ENCODE data around the gene TIAM1.

The TIAM1 gene

GRCh38 chr21:31331231-31331630, 12.8 kb downstream of the TIAM1 start:
- DNase-seq (ENCODE audit: low read depth in 1 of 2, low spot score in 1 of 2), result no peak

GRCh38 chr21:31330144-31330483, 13.9 kb downstream of the TIAM1 start:
- no peak for DNase-seq (ENCODE audit: low read depth in 1 of 2, low spot score in 1 of 2)

GRCh38 chr21:31329456-31330143, 14.5 kb downstream of the TIAM1 start:
- no peak for DNase-seq (ENCODE audit: low read depth in 1 of 2, low spot score in 1 of 2)

- DNase-seq (ENCODE audit: low read depth in 1 of 2, low spot score in 1 of 2), result peak; percentile 26 to 64
These were observed 17.4 kb downstream of the TIAM1 start for GRCh38 chr21:31326522-31327242.

GRCh38 chr21:31318971-31319370, 25.1 kb downstream of the TIAM1 start:
- no peak for DNase-seq (ENCODE audit: low read depth in 1 of 2, low spot score in 1 of 2)

GRCh38 chr21:31317688-31318087, 26.4 kb downstream of the TIAM1 start:
- no peak for DNase-seq (ENCODE audit: low read depth in 1 of 2, low spot score in 1 of 2)

- DNase-seq (ENCODE audit: low read depth in 1 of 2, low spot score in 1 of 2), result no peak
These were observed 27.4 kb downstream of the TIAM1 start for GRCh38 chr21:31316488-31317169.

GRCh38 chr21:31316072-31316471, 28.0 kb downstream of the TIAM1 start:
- no peak for DNase-seq (ENCODE audit: low read depth in 1 of 2, low spot score in 1 of 2)

GRCh38 chr21:31310750-31311149, 33.3 kb downstream of the TIAM1 start:
- DNase-seq (ENCODE audit: low read depth in 1 of 2, low spot score in 1 of 2), result no peak

GRCh38 chr21:31308584-31308983, 35.5 kb downstream of the TIAM1 start:
- DNase-seq (ENCODE audit: low read depth in 1 of 2, low spot score in 1 of 2), result no peak

GRCh38 chr21:31305888-31306287, 38.2 kb downstream of the TIAM1 start:
- DNase-seq (ENCODE audit: low read depth in 1 of 2, low spot score in 1 of 2), result no peak

GRCh38 chr21:31299291-31300147, 44.5 kb downstream of the TIAM1 start:
- no peak for DNase-seq (ENCODE audit: low read depth in 1 of 2, low spot score in 1 of 2)

GRCh38 chr21:31298618-31299269, 45.3 kb downstream of the TIAM1 start:
- DNase-seq (ENCODE audit: low read depth in 1 of 2, low spot score in 1 of 2), result no peak

GRCh38 chr21:31297806-31298205, 46.3 kb downstream of the TIAM1 start:
- no peak for DNase-seq (ENCODE audit: low read depth in 1 of 2, low spot score in 1 of 2)

- no peak for DNase-seq (ENCODE audit: low read depth in 1 of 2, low spot score in 1 of 2)
These were observed 48.4 kb downstream of the TIAM1 start for GRCh38 chr21:31295676-31296075.

GRCh38 chr21:31294691-31295090, 49.4 kb downstream of the TIAM1 start:
- DNase-seq (ENCODE audit: low read depth in 1 of 2, low spot score in 1 of 2), result no peak

- DNase-seq (ENCODE audit: low read depth in 1 of 2, low spot score in 1 of 2), result peak; percentile 38 to 68
These were observed 50.1 kb downstream of the TIAM1 start for GRCh38 chr21:31293986-31294385.

- no peak for DNase-seq (ENCODE audit: low read depth in 1 of 2, low spot score in 1 of 2)
These were observed 53.3 kb downstream of the TIAM1 start for GRCh38 chr21:31290765-31291164.

- no peak for DNase-seq (ENCODE audit: low read depth in 1 of 2, low spot score in 1 of 2)
These were observed 54.4 kb downstream of the TIAM1 start for GRCh38 chr21:31289702-31290101.

GRCh38 chr21:31288191-31288590, 55.9 kb downstream of the TIAM1 start:
- no peak for DNase-seq (ENCODE audit: low read depth in 1 of 2, low spot score in 1 of 2)

- DNase-seq (ENCODE audit: low read depth in 1 of 2, low spot score in 1 of 2), result no peak
These were observed 56.9 kb downstream of the TIAM1 start for GRCh38 chr21:31287201-31287600.

Measured in activated CD4-positive, alpha-beta T cell treated with anti-CD3 and anti-CD28 coated beads, Interleukin-2, amount 50 U/mL, for 24 hours (primary cell).